HUES6 (cell line): Measurements from ENCODE around the gene TBCEL.
A peak's percentile ranks its signal among the peaks of the same experiment; 100 is the strongest.
"Not testable (repeated sequence)": the region's sequence is repeated elsewhere in the genome, so short reads cannot be mapped to it uniquely, and the experiment has no call there.

Experiments
- H3K27ac ChIP-seq: 2 replicates; pipeline ENCODE4 v1.7.0; 2013; ENCODE audit warnings: low read depth, mild to moderate bottlenecking, low read length, inconsistent platforms
- H3K27me3 ChIP-seq: 2 replicates; pipeline ENCODE4 v1.6.1; 2013; ENCODE audit warnings: low read length; ENCODE audit not compliant: control insufficient read depth, insufficient read depth
- H3K36me3 ChIP-seq: 2 replicates; pipeline ENCODE4 v1.6.1; 2013; ENCODE audit warnings: low read length; ENCODE audit not compliant: control insufficient read depth, insufficient read depth
- H3K4me1 ChIP-seq: 2 replicates; pipeline ENCODE4 v1.6.1; 2013; ENCODE audit warnings: low read length; ENCODE audit not compliant: control insufficient read depth, insufficient read depth
- H3K4me3 ChIP-seq: 2 replicates; pipeline ENCODE4 v1.5.1; 2013; ENCODE audit warnings: low read depth, low read length
- H3K9ac ChIP-seq: one replicate; pipeline ENCODE4 v1.6.1; 2013; ENCODE audit warnings: mild to moderate bottlenecking, low read length
- H3K9me3 ChIP-seq: 2 replicates; pipeline ENCODE4 v1.6.1; 2013; ENCODE audit warnings: low read depth, low read length; ENCODE audit not compliant: control insufficient read depth, insufficient read depth

Gene TBCEL

DNA sequence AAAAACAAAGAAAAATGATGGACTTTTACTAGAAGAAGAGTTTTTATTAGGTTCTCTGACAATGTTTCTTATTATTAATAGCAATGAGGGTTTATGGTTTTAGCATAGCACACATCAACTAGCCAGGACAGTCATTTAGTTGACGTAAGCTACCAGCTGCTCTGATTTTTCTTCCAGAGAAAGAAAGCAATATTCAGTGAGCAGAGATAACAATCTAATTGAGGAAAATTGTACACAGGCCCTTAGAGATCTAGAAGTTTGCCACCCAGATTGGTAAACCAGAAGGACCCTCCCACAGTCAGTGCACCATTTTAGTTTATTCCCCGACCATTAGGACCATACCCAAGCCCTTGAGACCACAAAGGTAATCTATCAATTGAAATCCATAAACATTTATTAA, 28.7 kb upstream of the TBCEL start:
- Histone ChIP-seq H3K4me3 (no peak overlapping the region), H3K4me1 (0 out of 2 replicates have a peak, but pooled peaks cover 9% of the 10 kb centered on the region), H3K9ac (no peak overlapping the region), H3K27ac (no peak overlapping the region), H3K36me3 (no peaks in the 10 kb centered on the region), H3K9me3 (no peaks in the 10 kb centered on the region), H3K27me3 (no peaks in the 10 kb centered on the region)

- H3K36me3 ChIP-seq, result no peaks in the 10 kb centered on the region
- H3K4me3 ChIP-seq, result no peak overlapping the region
- no peak overlapping the region for H3K27ac ChIP-seq
- H3K9ac ChIP-seq, result no peak overlapping the region
- H3K9me3 ChIP-seq, result no peaks in the 10 kb centered on the region
- H3K27me3 ChIP-seq, result no peaks in the 10 kb centered on the region
- H3K4me1 ChIP-seq, result 0 out of 2 replicates have a peak, but pooled peaks cover 9% of the 10 kb centered on the region
Observed at GRCh38 chr11:120996973-120997372, 26.9 kb upstream of the TBCEL start.

DNA sequence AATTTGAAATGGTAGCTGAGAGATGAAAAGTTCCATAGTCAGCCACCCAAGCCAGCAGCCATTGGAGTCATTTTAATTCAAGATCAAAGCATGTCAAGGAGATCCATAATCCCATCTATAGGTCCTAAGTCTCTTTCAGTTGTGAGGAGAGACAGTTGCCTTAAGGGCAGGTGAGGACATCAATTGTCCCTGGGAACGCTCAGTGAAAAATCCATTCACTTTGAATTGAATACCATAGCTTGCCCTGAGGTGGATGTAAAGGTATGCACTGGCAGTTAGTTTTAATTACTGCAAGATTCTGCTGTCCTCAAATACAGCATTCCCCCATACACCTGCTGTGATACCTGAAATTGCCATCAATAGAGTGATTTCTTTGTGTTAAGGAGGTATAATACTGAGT, 25.3 kb upstream of the TBCEL start:
- H3K4me1 ChIP-seq, result peaks cover 9% of the 10 kb centered on the region
- no peak overlapping the region for H3K4me3 ChIP-seq
- no peaks in the 10 kb centered on the region for H3K27me3 ChIP-seq
- no peak overlapping the region for H3K27ac ChIP-seq
- H3K9me3 ChIP-seq, result no peaks in the 10 kb centered on the region
- no peak overlapping the region for H3K9ac ChIP-seq
- no peaks in the 10 kb centered on the region for H3K36me3 ChIP-seq

GRCh38 chr11:121004206-121004840, 19.6 kb upstream of the TBCEL start:
- no peaks in the 10 kb centered on the region for H3K36me3 ChIP-seq
- H3K4me3 ChIP-seq, result no peak overlapping the region
- H3K9me3 ChIP-seq, result peaks cover 11% of the 10 kb centered on the region; the same call in 1 of the 2 replicates
- H3K27me3 ChIP-seq, result no peaks in the 10 kb centered on the region
- no peak overlapping the region for H3K9ac ChIP-seq
- H3K27ac ChIP-seq, result no peak overlapping the region
- peaks cover 12% of the 10 kb centered on the region for H3K4me1 ChIP-seq

- Histone ChIP-seq H3K9ac (no peak overlapping the region), H3K36me3 (no peaks in the 10 kb centered on the region), H3K9me3 (peaks cover 11% of the 10 kb centered on the region; the same call in 1 of the 2 replicates), H3K4me3 (no peak overlapping the region), H3K27ac (no peak overlapping the region), H3K27me3 (no peaks in the 10 kb centered on the region), H3K4me1 (peaks cover 12% of the 10 kb centered on the region)
Observed at GRCh38 chr11:121006922-121007321, 17.0 kb upstream of the TBCEL start.

DNA sequence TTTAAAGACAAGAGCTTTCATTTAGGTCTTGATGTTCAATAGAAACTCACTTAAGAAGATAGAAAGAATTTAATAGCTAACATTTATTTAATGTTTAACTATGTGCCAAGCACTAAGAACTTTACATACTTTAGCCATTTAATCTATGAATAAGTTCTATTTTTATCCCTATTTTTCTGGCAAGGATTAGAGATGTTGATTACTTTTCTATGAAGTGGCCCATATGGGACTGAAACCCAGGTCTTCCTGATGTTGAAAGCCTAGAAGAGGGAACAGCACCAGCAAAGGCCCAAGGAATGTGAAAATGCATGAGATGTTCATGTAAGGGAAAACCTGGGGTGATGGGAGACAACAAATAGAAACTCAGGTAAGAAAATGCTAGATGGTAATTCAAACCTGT, 15.4 kb upstream of the TBCEL start:
- H3K27me3 ChIP-seq, result no peaks in the 10 kb centered on the region
- H3K9ac ChIP-seq, result no peak overlapping the region
- H3K27ac ChIP-seq, result no peak overlapping the region
- H3K4me3 ChIP-seq, result no peak overlapping the region
- H3K36me3 ChIP-seq, result no peaks in the 10 kb centered on the region
- peaks cover 11% of the 10 kb centered on the region; the same call in 1 of the 2 replicates for H3K9me3 ChIP-seq
- peaks cover 13% of the 10 kb centered on the region for H3K4me1 ChIP-seq

GRCh38 chr11:121012091-121012490, 11.8 kb upstream of the TBCEL start:
- no peak overlapping the region for H3K4me3 ChIP-seq
- H3K9me3 ChIP-seq, result peaks cover 5% of the 10 kb centered on the region; the same call in 1 of the 2 replicates
- H3K4me1 ChIP-seq, result peaks cover 5% of the 10 kb centered on the region; the same call in 1 of the 2 replicates
- no peaks in the 10 kb centered on the region for H3K27me3 ChIP-seq
- H3K36me3 ChIP-seq, result no peaks in the 10 kb centered on the region
- H3K27ac ChIP-seq, result no peak overlapping the region
- H3K9ac ChIP-seq, result no peak overlapping the region

DNA sequence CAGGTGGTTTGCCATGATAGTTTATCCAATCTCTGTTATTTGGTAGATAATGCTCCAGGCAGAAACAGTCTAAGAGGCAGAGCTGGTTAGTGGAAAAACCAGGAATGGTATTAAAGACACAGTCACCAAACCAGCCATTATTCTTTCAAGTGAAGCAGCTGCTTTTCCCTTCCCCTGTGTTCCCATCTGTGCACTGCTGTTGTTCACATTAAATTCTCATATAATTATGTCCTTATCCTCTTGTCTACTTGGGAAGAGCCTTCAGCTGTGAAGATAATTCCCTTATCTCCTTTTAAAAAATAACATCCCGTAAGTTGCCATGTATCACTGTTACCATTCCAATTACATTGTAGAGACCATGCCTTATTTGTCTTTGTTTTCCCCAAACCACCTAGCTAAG, 5.2 kb upstream of the TBCEL start:
- Histone ChIP-seq H3K36me3 (no peaks in the 10 kb centered on the region), H3K4me3 (no peak overlapping the region), H3K27me3 (no peaks in the 10 kb centered on the region), H3K27ac (no peak overlapping the region), H3K9ac (no peak overlapping the region), H3K4me1 (peaks cover 2% of the 10 kb centered on the region; the same call in 1 of the 2 replicates), H3K9me3 (no peaks in the 10 kb centered on the region)

DNA sequence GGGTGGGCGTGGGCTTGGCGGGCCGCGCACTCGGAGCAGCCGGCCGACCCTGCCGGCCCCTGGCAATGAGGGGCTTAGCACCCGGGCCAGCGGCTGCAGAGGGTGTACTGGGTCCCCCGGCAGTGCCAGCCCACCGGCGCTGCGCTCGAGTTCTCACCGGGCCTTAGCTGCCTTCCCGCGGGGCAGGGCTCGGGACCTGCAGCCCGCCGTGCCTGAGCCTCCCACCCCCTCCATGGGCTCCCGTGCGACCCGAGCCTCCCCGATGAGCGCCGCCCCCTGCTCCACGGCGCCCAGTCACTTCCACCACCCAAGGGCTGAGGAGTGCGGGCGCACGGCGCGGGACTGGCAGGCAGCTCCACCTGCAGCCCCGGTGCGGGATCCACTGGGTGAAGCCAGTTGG, 2.2 kb upstream of the TBCEL start:
- H3K36me3 ChIP-seq, H3K27me3 ChIP-seq, H3K27ac ChIP-seq, H3K4me1 ChIP-seq, H3K9me3 ChIP-seq, H3K4me3 ChIP-seq, H3K9ac ChIP-seq: not testable (repeated sequence)

DNA sequence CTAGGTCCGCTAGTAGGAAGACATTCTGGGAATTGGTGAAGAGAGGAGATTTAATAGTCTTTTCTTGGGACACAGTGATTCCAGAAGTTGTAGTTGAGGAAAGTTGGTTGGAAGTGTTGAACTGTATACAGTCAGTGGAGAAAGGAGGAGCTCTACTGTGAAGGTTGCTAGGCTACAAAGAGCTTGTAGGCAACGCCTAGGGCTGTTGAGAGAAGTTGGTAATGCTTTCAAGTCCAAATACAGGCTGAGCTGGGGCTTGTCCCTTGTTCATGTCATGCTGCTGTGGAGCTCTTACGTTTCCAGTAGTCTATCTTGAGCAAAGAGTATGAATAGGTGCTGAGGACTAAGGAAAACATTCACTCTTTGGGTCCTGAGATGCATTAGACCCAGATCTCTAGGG, 1.1 kb downstream of the TBCEL start:
- H3K9me3 ChIP-seq, result no peaks in the 10 kb centered on the region
- H3K4me3 ChIP-seq, result peak overlapping the region; percentile 80
- peaks cover 8% of the 10 kb centered on the region; the same call in 1 of the 2 replicates for H3K4me1 ChIP-seq
- H3K27me3 ChIP-seq, result no peaks in the 10 kb centered on the region
- no peak overlapping the region for H3K27ac ChIP-seq
- H3K36me3 ChIP-seq, result no peaks in the 10 kb centered on the region
- H3K9ac ChIP-seq, result peak overlapping the region; percentile 78

- Histone ChIP-seq H3K27me3 (no peaks in the 10 kb centered on the region), H3K36me3 (no peaks in the 10 kb centered on the region), H3K9me3 (no peaks in the 10 kb centered on the region), H3K9ac (no peak overlapping the region), H3K4me1 (peaks cover 5% of the 10 kb centered on the region; the same call in 1 of the 2 replicates), H3K27ac (no peak overlapping the region), H3K4me3 (no peak overlapping the region)
Observed at GRCh38 chr11:121029153-121029552, 5.3 kb downstream of the TBCEL start.
